Panc1 (cell line): ENCODE results near the gene NUFIP1. TPM values are rescaled to one million over a fixed set of nuclear protein-coding genes. Genes with fewer than 3 reads are reported as not detected.

Experiments
- ATAC-seq: fragments of 200-7000 bp; cut with Tn5 transposase; 2 replicates; pipeline ENCODE4 v1.9.1; 2020; ENCODE audit warnings: mild to moderate bottlenecking, moderate library complexity
- BruUV-seq: library from RNA; stranded (reverse); fragments of 400-500 nt; replicated peaks from 2 replicates; lab custom pipeline; 2021; lab: Mats Ljungman, UMichigan
- CTCF ChIA-PET: fragments of 300-600 bp; sonication (Branson Sonifier 250); formaldehyde crosslinking; loops from one replicate; lab custom pipeline; 2022; ENCODE audit warnings: antibody characterized with exemption; lab: Charles Lee
- POLR2A ChIA-PET: fragments of 300-600 bp; sonication (Branson Sonifier 250); formaldehyde crosslinking; loops from one replicate; lab custom pipeline; 2022; ENCODE audit warnings: antibody characterized with exemption; lab: Charles Lee
- DNase-seq: peaks from one replicate; pipeline ENCODE4 v3.0.0-alpha.2; 2010; ENCODE audit warnings: low read depth, low spot score
- H3K27ac ChIP-seq: 2 replicates; pipeline ENCODE4 v1.5.1; 2011; ENCODE audit warnings: mild to moderate bottlenecking, low read length, inconsistent platforms
- H3K27me3 ChIP-seq: fragments of 200-500 bp; sonication (Bioruptor generic); 2 replicates; pipeline ENCODE4 v1.6.0; 2014; ENCODE audit warnings: low read length, inconsistent platforms; ENCODE audit not compliant: control insufficient read depth, insufficient read depth
- H3K36me3 ChIP-seq: fragments of 200-500 bp; sonication (Bioruptor generic); 2 replicates; pipeline ENCODE4 v1.5.1; 2014; ENCODE audit warnings: inconsistent platforms, mild to moderate bottlenecking, low read length, moderate library complexity; ENCODE audit not compliant: control insufficient read depth, insufficient read depth
- H3K4me1 ChIP-seq: 2 replicates; pipeline ENCODE4 v1.5.1; 2011; ENCODE audit warnings: inconsistent platforms, mild to moderate bottlenecking, low read length, moderate library complexity; ENCODE audit not compliant: control insufficient read depth, insufficient read depth
- H3K4me3 ChIP-seq, 2 experiments: 2 replicates each; pipeline ENCODE4 v1.5.1; 2011 to 2012; ENCODE audit warnings: low read depth in 2 of 2, low read length in 2 of 2, mild to moderate bottlenecking in 2 of 2, inconsistent platforms in 1 of 2, moderate library complexity in 1 of 2
- H3K9me3 ChIP-seq: fragments of 200-500 bp; sonication (Bioruptor generic); 2 replicates; pipeline ENCODE4 v1.5.1; 2014; ENCODE audit warnings: low read depth, mild to moderate bottlenecking, inconsistent platforms, low read length, moderate library complexity; ENCODE audit not compliant: control insufficient read depth, insufficient read depth
- CTCF ChIP-seq: fragments of 450-650 bp; IDR thresholded peaks from 2 replicates; pipeline ENCODE4 v1.5.1; 2017; ENCODE audit warnings: mild to moderate bottlenecking
- POLR2AphosphoS5 ChIP-seq: IDR thresholded peaks from 2 replicates; pipeline ENCODE4 v1.6.1; 2012; ENCODE audit warnings: mild to moderate bottlenecking, low read depth, low read length, moderate library complexity
- REST ChIP-seq, 2 experiments: IDR thresholded peaks; 2 replicates each; pipeline ENCODE4 v1.6.1; 2011 to 2012; ENCODE audit warnings: low read depth in 2 of 2, control low read depth in 1 of 2, low read length in 1 of 2, mild to moderate bottlenecking in 1 of 2, moderate library complexity in 1 of 2; ENCODE audit not compliant: insufficient read depth in 1 of 2
- SIN3A ChIP-seq: IDR thresholded peaks from 2 replicates; pipeline ENCODE4 v1.6.1; 2012; ENCODE audit warnings: low read depth, mild to moderate bottlenecking, low read length, moderate library complexity, borderline replicate concordance; ENCODE audit not compliant: insufficient read depth
- TCF7L2 ChIP-seq: IDR thresholded peaks from 2 replicates; pipeline ENCODE4 v1.6.1; 2011; ENCODE audit warnings: mild to moderate bottlenecking, low read depth, low read length, inconsistent platforms
- in situ Hi-C: cut with HindIII; loops from 2 replicates; pipeline ENCODE4 v1.10.0; 2016; ENCODE audit warnings: low sequenced_read_pairs, low pct_unique_long_range_greater_than_20kb
- intact Hi-C: fragments of 100-400 bp; cut with micrococcal nuclease; formaldehyde crosslinking; loops from one replicate; pipeline ENCODE4 v1.10.0; 2022; ENCODE audit not compliant: unreplicated experiment
- total RNA-seq: library from RNA; stranded (reverse); gene quantifications from one replicate; pipeline ENCODE4 v1.2.1, GENCODE V29; 2021; ENCODE audit not compliant: unreplicated experiment

The NUFIP1 gene
- total RNA-seq, 1 experiment from 2014 or later = 6.6 TPM

- Histone ChIP-seq H3K9me3 (no peaks in the 10 kb centered on the region), H3K27me3 (no peaks in the 10 kb centered on the region), H3K4me1 (no peaks in the 10 kb centered on the region), H3K36me3 (no peaks in the 10 kb centered on the region), H3K27ac (no peak overlapping the region), H3K4me3 (no peak overlapping the region)
- TF ChIP-seq TCF7L2 (no peak), POLR2AphosphoS5 (no peak), REST (IDR thresholded peaks at IDR 0.05; ENCODE audit: insufficient read depth in 1 of 2, low read depth in 2 of 2, low read length in 1 of 2) (no peak), CTCF (no peak), SIN3A (no peak)
- CTCF ChIA-PET = no interaction called here
- in situ Hi-C loops = no loop called here
- intact Hi-C loops = no loop called here
- no TSS peak for BruUV-seq
- POLR2A ChIA-PET = no interaction called here
- DNase-seq = no peak
- no peak for ATAC-seq
Measured at GRCh38 chr13:44920013-44920412, 69.3 kb downstream of the NUFIP1 start.

- BruUV-seq = no TSS peak
- DNase-seq (no peak), ATAC-seq (no peak)
- Histone ChIP-seq H3K27me3 (no peaks in the 10 kb centered on the region), H3K4me1 (no peaks in the 10 kb centered on the region), H3K27ac (peak overlapping the region; percentile 96), H3K9me3 (no peaks in the 10 kb centered on the region), H3K4me3 (peak overlapping the region; percentile 57 to 81; a peak in 3 of 4 replicates), H3K36me3 (no peaks in the 10 kb centered on the region)
- in situ Hi-C loops (no loop called here), intact Hi-C loops (no loop called here)
- CTCF ChIA-PET = interaction anchor here (0.6 kb wide), 1 partner anchor 23 kb away, joined by 4 read pairs; no protein-coding TSS in a partner anchor
- POLR2A ChIA-PET = interaction anchor here (0.6 kb wide), 1 partner anchor 1039 kb away, joined by 7 read pairs; the partner anchor contains the start of genes CCDC122 and LACC1
- TF ChIP-seq TCF7L2 (no peak), REST (IDR thresholded peaks at IDR 0.05; ENCODE audit: insufficient read depth in 1 of 2, low read depth in 2 of 2, low read length in 1 of 2) (no peak), SIN3A (no peak), POLR2AphosphoS5 (no peak), CTCF (no peak)
Measured at GRCh38 chr13:44919104-44919804, 70.0 kb downstream of the NUFIP1 start.
